ENCODE data around the gene KCNE3.

KCNE3 gene

GRCh38 chr11:74471668-74472429 is 4.5 kb upstream of the KCNE3 start:
- DNase-seq (ENCODE audit: low read depth) = no peak

DNA sequence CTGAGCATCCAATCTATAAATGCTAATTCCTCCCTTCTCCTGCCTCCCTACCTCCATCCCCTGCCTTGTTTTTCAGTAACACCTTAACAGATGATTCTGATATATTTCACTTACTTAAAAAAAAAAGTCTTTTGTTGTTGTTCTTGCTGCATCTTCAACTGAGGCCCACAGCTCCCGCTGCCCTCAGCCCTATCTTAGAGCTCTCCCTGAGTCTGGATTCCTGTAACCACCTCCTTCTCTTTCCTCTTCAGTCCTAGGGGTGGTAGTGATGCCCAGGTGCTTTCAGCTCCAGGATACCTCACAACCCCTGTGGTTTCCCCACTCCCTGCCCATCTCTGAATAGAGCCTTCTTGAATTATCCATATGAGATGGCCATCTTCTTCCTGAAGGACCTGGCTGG is 3.7 kb upstream of the KCNE3 start:
- DNase-seq (ENCODE audit: low read depth) = no peak

DNA sequence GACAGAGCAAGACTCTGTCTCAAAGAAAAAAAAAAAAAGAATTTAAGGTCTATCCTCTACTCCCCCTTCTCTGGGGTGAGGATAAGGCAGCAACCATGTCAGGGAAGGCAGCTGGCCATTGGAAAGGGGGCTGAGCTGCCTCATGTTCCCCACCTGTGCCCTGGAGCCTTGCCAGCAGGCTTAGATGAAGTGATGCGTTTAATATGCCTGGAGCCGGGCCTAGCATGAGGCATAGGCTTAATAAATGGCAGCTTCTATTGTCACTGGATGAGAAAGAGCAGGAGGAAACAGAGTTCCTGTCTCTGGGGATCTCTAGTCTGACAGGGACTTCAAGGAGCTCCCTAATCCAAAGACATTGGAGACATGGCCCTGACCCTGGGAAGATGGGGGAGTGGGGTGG is 3.2 kb upstream of the KCNE3 start:
- no peak for DNase-seq (ENCODE audit: low read depth)

- no peak for DNase-seq (ENCODE audit: low read depth)
Observed at GRCh38 chr11:74468936-74469335, 1.6 kb upstream of the KCNE3 start.

- no peak for DNase-seq (ENCODE audit: low read depth)
Observed at GRCh38 chr11:74468521-74468920, 1.2 kb upstream of the KCNE3 start.

DNA sequence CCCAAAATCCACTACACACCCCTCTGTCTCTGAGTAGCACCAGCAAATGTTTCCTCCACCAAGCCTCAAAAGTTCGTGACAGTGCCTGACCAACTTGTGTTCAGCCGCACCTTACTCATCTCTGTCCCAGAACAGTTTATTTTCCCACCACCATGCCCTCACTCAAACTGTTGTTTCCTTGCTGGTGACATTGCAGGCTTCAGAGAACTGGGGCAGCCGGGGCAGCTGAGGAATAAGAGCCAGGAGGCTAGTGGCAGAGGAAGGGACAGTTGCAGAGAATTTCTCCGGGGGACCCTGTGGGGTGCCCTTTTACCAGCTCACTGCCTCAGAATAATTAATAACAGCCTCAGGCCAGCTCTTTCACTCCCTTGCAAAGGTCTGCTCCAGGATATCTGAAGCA is 709 bp upstream of the KCNE3 start:
- no peak for DNase-seq (ENCODE audit: low read depth)

DNA sequence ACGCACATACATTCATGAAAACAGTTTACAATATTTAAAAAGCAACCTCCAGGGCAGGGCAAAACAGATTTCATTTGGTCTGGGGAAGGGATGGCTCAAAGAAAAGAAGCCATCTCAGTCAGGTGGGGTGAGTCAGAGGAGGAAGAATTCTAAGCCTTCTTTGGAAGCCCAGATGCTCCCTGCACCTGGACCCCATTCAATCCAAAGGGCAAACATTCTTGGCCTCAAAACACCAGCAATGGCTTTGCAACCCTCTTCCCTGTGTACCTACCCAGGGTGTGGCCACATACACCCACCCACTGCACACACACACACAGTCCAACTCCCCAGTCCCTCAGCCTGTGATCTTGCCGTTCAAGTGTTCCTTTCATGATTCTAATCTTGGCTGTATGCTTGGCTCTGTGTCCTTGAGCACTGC is 2.0 kb downstream of the KCNE3 start:
- no peak for DNase-seq (ENCODE audit: low read depth)

DNA sequence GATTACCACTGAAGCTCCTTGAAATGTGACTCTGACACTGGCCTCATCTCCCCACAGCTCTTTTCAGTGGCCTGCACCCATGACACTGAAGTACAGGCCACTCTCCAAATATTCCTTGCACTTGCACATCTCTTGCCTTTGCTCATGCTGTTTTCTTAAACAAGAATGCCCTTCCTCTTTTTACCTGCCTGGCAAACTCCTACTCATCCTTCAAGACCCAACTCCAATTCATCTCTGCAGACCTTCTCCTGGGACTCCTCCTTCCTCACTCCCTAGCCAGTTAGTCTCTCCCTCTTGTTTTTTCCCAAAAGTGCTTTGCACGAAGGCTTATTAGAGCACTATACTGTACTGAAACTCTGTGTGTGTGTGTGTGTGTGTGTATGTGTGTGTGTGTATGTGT is 2.6 kb downstream of the KCNE3 start:
- no peak for DNase-seq (ENCODE audit: low read depth)

- no peak for DNase-seq (ENCODE audit: low read depth)
Observed at GRCh38 chr11:74463216-74463615, 4.1 kb downstream of the KCNE3 start.

DNA sequence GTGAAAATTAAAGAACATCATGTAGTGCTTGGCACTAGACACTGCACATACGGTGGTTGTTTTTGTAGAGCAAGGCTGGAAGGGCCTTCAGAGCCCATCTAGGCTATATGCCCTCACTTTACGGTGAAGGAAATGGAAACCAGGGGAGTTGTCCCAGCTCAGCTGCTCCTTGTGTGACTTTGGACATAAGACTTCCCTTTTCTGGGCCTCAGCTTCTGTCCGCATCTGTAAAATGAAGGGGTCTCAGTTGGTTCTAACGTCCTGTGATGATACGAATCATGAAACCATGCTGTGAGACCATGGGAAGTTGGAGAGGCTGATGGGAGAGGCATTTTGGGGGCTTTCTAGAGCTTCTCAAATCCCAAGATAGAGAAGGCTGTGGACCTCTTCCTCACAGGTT is 4.7 kb downstream of the KCNE3 start:
- DNase-seq (ENCODE audit: low read depth) = no peak

- no peak for DNase-seq (ENCODE audit: low read depth)
Observed at GRCh38 chr11:74462009-74462408, 5.3 kb downstream of the KCNE3 start.

GRCh38 chr11:74460481-74461154 is 6.7 kb downstream of the KCNE3 start:
- no peak for DNase-seq (ENCODE audit: low read depth)

DNA sequence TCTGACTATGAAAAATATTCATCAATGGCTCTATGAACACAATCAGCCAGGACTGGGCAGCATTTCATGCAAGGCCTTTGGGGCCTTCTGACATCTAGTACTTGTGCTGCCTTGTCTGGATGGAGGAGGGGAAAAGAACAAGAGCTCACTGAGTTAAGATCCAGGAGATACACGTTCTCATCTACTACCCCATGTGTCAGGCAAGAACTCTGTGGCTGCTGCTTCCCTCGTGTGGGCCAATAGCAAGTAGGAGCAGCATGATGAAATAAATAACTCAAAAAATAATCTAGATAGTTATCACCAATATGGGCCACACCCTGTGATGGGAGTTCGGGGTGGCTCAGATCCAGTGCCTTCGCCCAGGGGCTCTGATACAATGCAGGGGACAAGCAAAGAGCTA is 7.3 kb downstream of the KCNE3 start:
- no peak for DNase-seq (ENCODE audit: low read depth)

DNA sequence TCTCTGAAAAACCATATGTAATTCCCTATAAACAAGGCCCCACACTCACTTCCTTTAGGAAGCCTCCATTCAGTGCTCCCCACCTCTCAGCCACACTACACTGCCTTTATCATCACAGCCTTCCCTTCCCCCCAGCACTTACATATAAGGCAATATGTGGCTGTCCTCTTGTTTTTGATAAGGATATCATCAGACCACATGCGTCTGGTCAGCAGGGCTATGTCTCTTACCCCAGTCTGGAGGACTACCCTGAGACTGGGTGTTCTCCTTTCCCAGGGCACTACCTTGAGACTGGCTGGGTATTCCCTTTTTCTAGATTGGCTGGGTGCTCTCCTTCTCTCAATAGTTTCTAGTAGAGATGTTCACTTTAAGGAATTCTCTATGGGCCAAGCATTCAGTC is 7.8 kb downstream of the KCNE3 start:
- no peak for DNase-seq (ENCODE audit: low read depth)

DNA sequence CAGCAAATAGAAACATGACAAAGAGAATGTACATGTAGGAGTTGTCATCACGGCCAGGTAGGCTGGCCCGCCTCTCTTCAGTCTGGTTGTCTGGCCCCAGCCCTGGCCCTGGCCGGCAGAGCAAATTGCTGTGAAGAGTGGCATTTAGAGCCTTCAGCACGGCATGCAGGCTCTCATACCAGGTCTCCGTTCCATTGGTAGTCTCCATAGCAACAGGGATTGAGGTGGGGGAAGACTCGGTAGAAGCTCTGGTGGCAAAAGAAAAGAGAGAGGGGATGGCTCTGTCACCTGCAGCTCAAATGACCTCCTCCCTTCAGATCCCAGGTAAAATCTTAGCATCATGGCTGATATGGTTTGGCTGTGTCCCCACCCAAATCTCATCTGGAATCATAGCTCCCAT is 10.0 kb downstream of the KCNE3 start:
- no peak for DNase-seq (ENCODE audit: low read depth)

DNA sequence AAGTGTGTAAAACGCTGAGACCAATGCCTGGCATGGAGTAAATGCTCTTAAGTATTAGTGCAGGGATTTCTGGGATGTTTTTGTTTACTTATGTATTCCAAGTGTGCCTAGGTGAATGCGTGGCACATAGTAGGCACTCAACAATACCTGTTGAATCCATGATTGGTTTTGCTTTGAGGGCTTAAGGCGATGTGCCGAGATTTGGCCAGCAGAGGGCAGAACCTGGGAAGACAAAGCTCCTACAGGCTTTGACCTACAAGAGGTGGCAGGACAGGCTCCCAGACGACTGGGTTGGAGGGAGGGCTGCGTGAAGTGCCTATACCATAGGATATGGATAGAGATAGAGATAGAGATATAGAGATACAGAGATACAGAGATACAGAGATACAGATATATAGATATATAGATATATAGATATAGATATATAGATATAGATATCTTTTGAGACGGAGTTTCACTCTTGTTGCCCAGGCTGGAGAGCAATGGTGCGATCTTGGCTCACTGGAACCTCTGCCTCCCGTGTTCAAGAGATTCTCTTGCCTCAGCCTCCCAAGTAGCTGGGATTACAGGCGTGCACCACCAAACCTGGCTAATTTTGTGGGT is 13.9 kb downstream of the KCNE3 start:
- no peak for DNase-seq (ENCODE audit: low read depth)

DNA sequence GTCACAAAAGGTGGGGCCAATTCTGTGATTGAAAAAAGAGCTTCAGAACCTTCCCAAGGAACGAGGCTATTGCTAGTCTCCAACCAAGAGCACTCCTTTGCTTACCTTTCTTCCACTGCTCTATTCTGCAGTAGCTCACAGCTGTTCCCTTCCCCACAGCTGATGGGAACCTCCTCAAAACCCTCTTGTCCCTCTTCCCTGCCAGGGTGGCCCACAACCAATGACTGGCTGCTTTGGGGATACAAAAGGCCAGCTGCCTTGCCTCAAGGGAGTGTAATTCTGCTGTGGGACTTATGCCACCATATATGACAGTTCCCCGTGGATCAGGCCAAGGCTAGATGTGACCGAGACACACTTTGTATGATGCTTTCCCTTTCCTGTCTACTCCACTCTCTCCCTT is 15.0 kb downstream of the KCNE3 start:
- DNase-seq (ENCODE audit: low read depth) = no peak

DNA sequence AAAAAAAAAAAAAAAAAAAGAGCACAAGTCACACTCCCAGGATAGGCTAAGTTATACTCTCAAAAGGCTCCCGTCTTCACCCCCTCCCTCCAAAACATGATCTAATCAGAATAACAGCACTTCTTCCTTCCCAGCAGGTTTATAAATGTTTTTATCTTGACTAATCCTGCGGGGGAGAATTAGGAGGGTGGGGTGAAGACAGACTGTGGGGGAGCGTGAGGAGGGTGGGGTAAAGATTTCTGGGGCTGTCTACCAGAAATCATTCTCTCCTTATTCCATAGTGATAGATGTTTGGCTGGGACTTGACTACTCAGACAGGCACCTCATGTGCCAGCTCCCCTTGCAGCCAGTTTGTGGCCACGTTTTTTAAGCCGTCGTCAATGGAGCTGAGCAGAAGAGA is 17.0 kb downstream of the KCNE3 start:
- DNase-seq (ENCODE audit: low read depth) = no peak

DNA sequence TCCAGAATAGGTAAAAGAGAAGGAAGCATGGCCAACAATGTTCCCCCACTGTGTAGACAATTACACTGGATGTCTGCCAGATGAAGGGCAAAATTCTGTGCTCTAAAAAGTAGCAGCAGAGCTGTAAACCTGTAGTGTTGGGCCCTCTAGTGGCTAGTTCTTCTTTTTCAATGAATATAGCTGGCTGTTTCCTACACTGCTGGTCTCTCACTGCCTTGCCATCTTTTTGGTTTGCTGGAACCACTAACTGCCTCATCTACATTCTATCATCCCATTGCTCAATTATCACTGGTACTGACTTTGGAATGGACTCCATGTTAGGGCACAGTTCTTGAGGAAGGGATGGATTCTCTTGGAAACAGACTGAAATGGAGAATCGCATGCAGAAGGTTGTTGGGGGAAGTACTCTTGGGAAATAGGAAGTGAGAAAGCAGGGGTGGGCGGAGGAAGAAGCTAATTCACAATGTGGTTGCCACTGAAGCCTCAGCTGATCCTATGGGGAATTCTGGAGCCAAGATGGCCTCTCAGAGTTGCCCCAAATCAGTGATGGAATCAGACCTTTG is 17.9 kb downstream of the KCNE3 start:
- peak; percentile 53 for DNase-seq (ENCODE audit: low read depth)

- no peak for DNase-seq (ENCODE audit: low read depth)
Observed at GRCh38 chr11:74447720-74448119, 19.6 kb downstream of the KCNE3 start.

GRCh38 chr11:74446532-74446938 is 20.8 kb downstream of the KCNE3 start:
- DNase-seq (ENCODE audit: low read depth) = no peak

GRCh38 chr11:74444173-74444826 is 23.0 kb downstream of the KCNE3 start:
- DNase-seq (ENCODE audit: low read depth) = no peak

Measured in non-pigmented ciliary epithelial cell (primary cell).